Measurements from ENCODE around the gene LSM14B. TPM values are rescaled to one million over a fixed set of nuclear protein-coding genes. Genes with fewer than 3 reads are reported as not detected.
"Not testable (repeated sequence)": the region's sequence is repeated elsewhere in the genome, so short reads cannot be mapped to it uniquely, and the experiment has no call there.

Gene LSM14B
- total and polyA plus RNA-seq, 4 donors: 16.4 to 41.7 (median 27.8) TPM

- WGBS, 2 donors: 92 to 94% methylated on average over 6 of the region's 6 CpGs
- H3K9me3 ChIP-seq (ENCODE audit: control insufficient read depth in 4 of 4, insufficient read depth in 3 of 4, low read length in 3 of 4): peaks cover 0 to 42% (median 10%) of the 10 kb centered on the region in 4 donors
Observed at GRCh38 chr20:62112368-62112767, 9.9 kb upstream of the LSM14B start.

GRCh38 chr20:62114894-62115293, 7.4 kb upstream of the LSM14B start:
- H3K36me3 ChIP-seq (ENCODE audit: control insufficient read depth in 4 of 4, insufficient read depth in 4 of 4, low read length in 4 of 4): no peaks in the 10 kb centered on the region
- ATAC-seq (ENCODE audit: insufficient read depth, low FRiP score): no peak
- no peak overlapping the region for H3K4me3 ChIP-seq
- no peak overlapping the region for H3K9ac ChIP-seq (ENCODE audit: insufficient read depth in 1 of 2, low read length in 2 of 2)
- H3K27me3 ChIP-seq (ENCODE audit: control insufficient read depth in 3 of 3, insufficient read depth in 3 of 3, low read length in 2 of 3): peaks cover 0 to 20% (median 9%) of the 10 kb centered on the region in 3 donors
- DNase-seq: no peak
- no peak overlapping the region for H3K27ac ChIP-seq (ENCODE audit: low read depth in 1 of 2, low read length in 1 of 2)
- TF ChIP-seq CTCF (IDR thresholded peaks at IDR 0.05; ENCODE audit: control extremely low read depth, extremely low read depth): no peak
- WGBS, 2 donors: 44 to 59% methylated on average over 8 of the region's 8 CpGs
- H3K4me1 ChIP-seq (ENCODE audit: control insufficient read depth in 5 of 5, insufficient read depth in 5 of 5, low read length in 5 of 5): no peaks in the 10 kb centered on the region
- peaks cover 0 to 34% (median 4%) of the 10 kb centered on the region in 4 donors for H3K9me3 ChIP-seq (ENCODE audit: control insufficient read depth in 4 of 4, insufficient read depth in 3 of 4, low read length in 3 of 4)

More at GRCh38 chr20:62112368-62112767, 9.9 kb upstream of the LSM14B start:
- no peak overlapping the region for H3K27ac ChIP-seq (ENCODE audit: low read depth in 1 of 2, low read length in 1 of 2)
- no peak overlapping the region for H3K9ac ChIP-seq (ENCODE audit: insufficient read depth in 1 of 2, low read length in 2 of 2)
- DNase-seq (no peak), ATAC-seq (ENCODE audit: insufficient read depth, low FRiP score) (no peak)
- no peak for TF ChIP-seq CTCF (IDR thresholded peaks at IDR 0.05; ENCODE audit: control extremely low read depth, extremely low read depth)
- no peak overlapping the region for H3K4me3 ChIP-seq
- H3K27me3 ChIP-seq (ENCODE audit: control insufficient read depth in 3 of 3, insufficient read depth in 3 of 3, low read length in 2 of 3): peaks cover 0 to 8% (median 7%) of the 10 kb centered on the region in 3 donors
- H3K4me1 ChIP-seq (ENCODE audit: control insufficient read depth in 5 of 5, insufficient read depth in 5 of 5, low read length in 5 of 5): no peaks in the 10 kb centered on the region
- no peaks in the 10 kb centered on the region for H3K36me3 ChIP-seq (ENCODE audit: control insufficient read depth in 4 of 4, insufficient read depth in 4 of 4, low read length in 4 of 4)

GRCh38 chr20:62115800-62116407, 6.4 kb upstream of the LSM14B start:
- H3K27me3 ChIP-seq (ENCODE audit: control insufficient read depth in 3 of 3, insufficient read depth in 3 of 3, low read length in 2 of 3): peaks cover 0 to 20% (median 9%) of the 10 kb centered on the region in 3 donors
- 89 to 91% methylated on average over 7 of the region's 7 CpGs for WGBS, 2 donors
- not testable (repeated sequence) for DNase-seq

GRCh38 chr20:62116558-62117361, 5.5 kb upstream of the LSM14B start:
- Histone ChIP-seq H3K9me3 (ENCODE audit: control insufficient read depth in 4 of 4, insufficient read depth in 3 of 4, low read length in 3 of 4) (peaks cover 0 to 29% (median 2%) of the 10 kb centered on the region in 4 donors), H3K27ac (ENCODE audit: low read depth in 1 of 2, low read length in 1 of 2) (no peak overlapping the region), H3K27me3 (ENCODE audit: control insufficient read depth in 3 of 3, insufficient read depth in 3 of 3, low read length in 2 of 3) (peaks cover 0 to 20% (median 9%) of the 10 kb centered on the region in 3 donors), H3K36me3 (ENCODE audit: control insufficient read depth in 4 of 4, insufficient read depth in 4 of 4, low read length in 4 of 4) (no peaks in the 10 kb centered on the region), H3K4me3 (no peak overlapping the region), H3K9ac (ENCODE audit: insufficient read depth in 1 of 2, low read length in 2 of 2) (no peak overlapping the region), H3K4me1 (ENCODE audit: control insufficient read depth in 5 of 5, insufficient read depth in 5 of 5, low read length in 5 of 5) (no peaks in the 10 kb centered on the region)
- whole genome bisulfite sequencing, 2 donors: 84 to 87% methylated on average over 38 of the region's 38 CpGs
- ATAC-seq (ENCODE audit: insufficient read depth, low FRiP score): no peak
- no peak for DNase-seq
- TF ChIP-seq CTCF (IDR thresholded peaks at IDR 0.05; ENCODE audit: control extremely low read depth, extremely low read depth): no peak

More at GRCh38 chr20:62115800-62116407, 6.4 kb upstream of the LSM14B start:
- H3K27ac ChIP-seq (ENCODE audit: low read depth in 1 of 2, low read length in 1 of 2); ATAC-seq (ENCODE audit: insufficient read depth, low FRiP score); H3K9ac ChIP-seq (ENCODE audit: insufficient read depth in 1 of 2, low read length in 2 of 2); H3K36me3 ChIP-seq (ENCODE audit: control insufficient read depth in 4 of 4, insufficient read depth in 4 of 4, low read length in 4 of 4); H3K4me3 ChIP-seq; H3K4me1 ChIP-seq (ENCODE audit: control insufficient read depth in 5 of 5, insufficient read depth in 5 of 5, low read length in 5 of 5): not testable (repeated sequence)
- H3K9me3 ChIP-seq (ENCODE audit: control insufficient read depth in 4 of 4, insufficient read depth in 3 of 4, low read length in 3 of 4): peaks cover 0 to 29% (median 2%) of the 10 kb centered on the region in 4 donors

All from lung (tissue), 12 donors.